HG03442 (cell line): ENCODE data around the gene NIPBL.
"Not testable (repeated sequence)": the region's sequence is repeated elsewhere in the genome, so short reads cannot be mapped to it uniquely, and the experiment has no call there.

ENCODE experiments used
- ATAC-seq: cut with Tn5 transposase; IDR thresholded peaks from one replicate; pipeline ENCODE4 v1.9.1; 2021; ENCODE audit warnings: mild to moderate bottlenecking, moderate library complexity; ENCODE audit not compliant: unreplicated experiment

Gene NIPBL

GRCh38 chr5:36876299-36876964, at the start of gene NIPBL:
NIPBL (plus strand) TSS chr5:36876769; CDS start chr5:36953697, 76,928 bp downstream.
- peak; percentile 60 for ATAC-seq

GRCh38 chr5:36832274-36832673, 44.3 kb upstream of the NIPBL start:
- ATAC-seq: no peak

GRCh38 chr5:36836831-36837230, 39.7 kb upstream of the NIPBL start:
- ATAC-seq: no peak

- no peak for ATAC-seq
Measured at GRCh38 chr5:36839489-36840476, 36.8 kb upstream of the NIPBL start.

GRCh38 chr5:36841677-36842076, 34.9 kb upstream of the NIPBL start:
- no peak for ATAC-seq

- ATAC-seq: no peak
Measured at GRCh38 chr5:36842087-36842486, 34.5 kb upstream of the NIPBL start.

- no peak for ATAC-seq
Measured at GRCh38 chr5:36844305-36844704, 32.3 kb upstream of the NIPBL start.

- not testable (repeated sequence) for ATAC-seq
Measured at GRCh38 chr5:36848545-36848944, 28.0 kb upstream of the NIPBL start.

GRCh38 chr5:36852903-36853302, 23.7 kb upstream of the NIPBL start:
- not testable (repeated sequence) for ATAC-seq

- ATAC-seq: no peak
Measured at GRCh38 chr5:36854402-36855140, 22.0 kb upstream of the NIPBL start.

GRCh38 chr5:36855141-36855495, 21.5 kb upstream of the NIPBL start:
- no peak for ATAC-seq

- no peak for ATAC-seq
Measured at GRCh38 chr5:36861871-36862270, 14.7 kb upstream of the NIPBL start.

GRCh38 chr5:36870399-36871040, 6.0 kb upstream of the NIPBL start:
- ATAC-seq: peak; percentile 88

- no peak for ATAC-seq
Measured at GRCh38 chr5:36874465-36874864, 2.1 kb upstream of the NIPBL start.

- ATAC-seq: no peak
Measured at GRCh38 chr5:36875051-36875789, 1.3 kb upstream of the NIPBL start.

GRCh38 chr5:36875790-36876298, 725 bp upstream of the NIPBL start:
- ATAC-seq: peak; percentile 52

- ATAC-seq: peak; percentile 24
Measured at GRCh38 chr5:36876965-36877666, 547 bp downstream of the NIPBL start.

GRCh38 chr5:36877667-36878391, 1.3 kb downstream of the NIPBL start:
- ATAC-seq: no peak
